H9 (cell line): ENCODE results near the gene TM9SF4. TPM values are rescaled to one million over a fixed set of nuclear protein-coding genes. Genes with fewer than 3 reads are reported as not detected.

Experiments
- DNase-seq: peaks from one replicate; pipeline ENCODE4 v3.0.0-alpha.2; 2017
- H2AFZ ChIP-seq: one replicate; pipeline ENCODE4 v1.6.1; 2013; ENCODE audit warnings: mild to moderate bottlenecking, low read length, control low read depth, moderate library complexity
- H2AK5ac ChIP-seq: 2 replicates; pipeline ENCODE4 v1.6.1; 2013; ENCODE audit warnings: low read length, control low read depth, mixed read lengths; ENCODE audit not compliant: insufficient read length
- H2BK120ac ChIP-seq: one replicate; pipeline ENCODE4 v1.6.1; 2013; ENCODE audit warnings: low read depth, mild to moderate bottlenecking, low read length, control low read depth, inconsistent platforms; ENCODE audit not compliant: poor library complexity, severe bottlenecking
- H2BK12ac ChIP-seq: 2 replicates; pipeline ENCODE4 v1.6.1; 2013; ENCODE audit warnings: low read length, control low read depth, mixed read lengths, low read depth; ENCODE audit not compliant: insufficient read length
- H2BK15ac ChIP-seq: 2 replicates; pipeline ENCODE4 v1.6.1; 2013; ENCODE audit warnings: low read depth, low read length, control low read depth
- H2BK20ac ChIP-seq: one replicate; pipeline ENCODE4 v1.6.1; 2013; ENCODE audit warnings: low read depth, mild to moderate bottlenecking, low read length, control low read depth, inconsistent platforms; ENCODE audit not compliant: poor library complexity, severe bottlenecking
- H2BK5ac ChIP-seq: 2 replicates; pipeline ENCODE4 v1.6.1; 2013; ENCODE audit warnings: low read length, control low read depth, mixed read lengths; ENCODE audit not compliant: insufficient read length
- H3K14ac ChIP-seq: 2 replicates; pipeline ENCODE4 v1.6.1; 2013; ENCODE audit warnings: low read length, control low read depth; ENCODE audit not compliant: insufficient read depth
- H3K18ac ChIP-seq: 2 replicates; pipeline ENCODE4 v1.6.1; 2013; ENCODE audit warnings: low read depth, mild to moderate bottlenecking, mixed read lengths, low read length, control low read depth; ENCODE audit not compliant: insufficient read length
- H3K23ac ChIP-seq: 2 replicates; pipeline ENCODE4 v1.6.1; 2013; ENCODE audit warnings: low read length, control low read depth, mixed read lengths, low read depth; ENCODE audit not compliant: insufficient read length
- H3K23me2 ChIP-seq: 2 replicates; pipeline ENCODE4 v1.6.1; 2013; ENCODE audit warnings: low read depth, mild to moderate bottlenecking, mixed read lengths, low read length, control low read depth; ENCODE audit not compliant: insufficient read length, poor library complexity, severe bottlenecking
- H3K27ac ChIP-seq: 2 replicates; pipeline ENCODE4 v1.5.1; 2013; ENCODE audit warnings: low read length, control low read depth, mixed read lengths, low read depth; ENCODE audit not compliant: insufficient read length
- H3K27me3 ChIP-seq: 2 replicates; pipeline ENCODE4 v1.6.1; 2013; ENCODE audit warnings: low read length, control low read depth, inconsistent platforms; ENCODE audit not compliant: insufficient read depth
- H3K4ac ChIP-seq: 2 replicates; pipeline ENCODE4 v1.6.1; 2013; ENCODE audit warnings: low read depth, mild to moderate bottlenecking, control low read depth, inconsistent platforms, low read length, moderate library complexity
- H3K4me1 ChIP-seq: 2 replicates; pipeline ENCODE4 v1.6.1; 2013; ENCODE audit warnings: low read length, control low read depth, inconsistent platforms; ENCODE audit not compliant: insufficient read depth
- H3K4me2 ChIP-seq: 2 replicates; pipeline ENCODE4 v1.6.1; 2013; ENCODE audit warnings: low read length, control low read depth, mixed read lengths; ENCODE audit not compliant: insufficient read length, insufficient read depth
- H3K56ac ChIP-seq: 2 replicates; pipeline ENCODE4 v1.6.1; 2013; ENCODE audit warnings: low read depth, mild to moderate bottlenecking, mixed read lengths, low read length, control low read depth; ENCODE audit not compliant: insufficient read length
- H3K79me1 ChIP-seq: 2 replicates; pipeline ENCODE4 v1.6.1; 2013; ENCODE audit warnings: low read depth, mild to moderate bottlenecking, moderate library complexity, low read length, control low read depth, inconsistent platforms; ENCODE audit not compliant: insufficient read depth, poor library complexity, severe bottlenecking
- H3K79me2 ChIP-seq: 2 replicates; pipeline ENCODE4 v1.6.1; 2013; ENCODE audit warnings: low read length, control low read depth, inconsistent platforms; ENCODE audit not compliant: insufficient read depth
- H3K9ac ChIP-seq: 2 replicates; pipeline ENCODE4 v1.6.1; 2013; ENCODE audit warnings: low read length, control low read depth, mixed read lengths; ENCODE audit not compliant: insufficient read length; ENCODE audit errors: extremely low read depth
- H3K9me3 ChIP-seq: one replicate; pipeline ENCODE4 v1.6.1; 2013; ENCODE audit warnings: low read depth, low read length, inconsistent platforms; ENCODE audit not compliant: control insufficient read depth
- H3T11ph ChIP-seq: one replicate; pipeline ENCODE4 v1.6.1; 2013; ENCODE audit warnings: mild to moderate bottlenecking, low read length, control low read depth, inconsistent platforms
- H4K20me1 ChIP-seq: one replicate; pipeline ENCODE4 v1.6.1; 2013; ENCODE audit not compliant: control insufficient read depth, insufficient read length, insufficient read depth
- H4K5ac ChIP-seq: 2 replicates; pipeline ENCODE4 v1.6.1; 2013; ENCODE audit warnings: low read depth, mild to moderate bottlenecking, mixed read lengths, low read length, control low read depth; ENCODE audit not compliant: insufficient read length
- H4K8ac ChIP-seq: replicated peaks from 2 replicates; pipeline ENCODE4 v1.6.1; 2013; ENCODE audit warnings: low read length, control low read depth, mixed read lengths, low read depth; ENCODE audit not compliant: insufficient read length
- H4K91ac ChIP-seq: 2 replicates; pipeline ENCODE4 v1.6.1; 2013; ENCODE audit warnings: low read depth, mild to moderate bottlenecking, moderate library complexity, mixed read lengths, low read length, control low read depth; ENCODE audit not compliant: insufficient read length
- H3K27ac Mint-ChIP-seq, 3 experiments: 2 replicates in 2 of 3; 3 replicates in 1 of 3; pipeline ENCODE4 v1.8.0; 2020 to 2021; ENCODE audit warnings: mixed read lengths in 3 of 3, mild to moderate bottlenecking in 1 of 3, moderate library complexity in 1 of 3
- H3K27me3 Mint-ChIP-seq: 2 replicates; pipeline ENCODE4 v1.8.0; 2021; ENCODE audit warnings: low read depth, mild to moderate bottlenecking, moderate library complexity, mixed read lengths
- H3K36me3 Mint-ChIP-seq, 3 experiments: 2 replicates in 2 of 3; 3 replicates in 1 of 3; pipeline ENCODE4 v1.8.0; 2020 to 2021; ENCODE audit warnings: low read depth in 3 of 3, mixed read lengths in 3 of 3; ENCODE audit not compliant: insufficient read depth in 1 of 3
- H3K4me1 Mint-ChIP-seq, 2 experiments: 2 replicates each; pipeline ENCODE4 v1.8.0; 2020; ENCODE audit warnings: mixed read lengths in 2 of 2
- H3K4me3 Mint-ChIP-seq, 2 experiments: 2 replicates in 1 of 2; 3 replicates in 1 of 2; pipeline ENCODE4 v1.8.0; 2020 to 2021; ENCODE audit warnings: mild to moderate bottlenecking in 2 of 2, mixed read lengths in 2 of 2, moderate library complexity in 1 of 2
- H3K9me3 Mint-ChIP-seq, 2 experiments: 2 replicates in 1 of 2; 3 replicates in 1 of 2; pipeline ENCODE4 v1.8.0; 2020; ENCODE audit warnings: mild to moderate bottlenecking in 2 of 2, mixed read lengths in 2 of 2, moderate library complexity in 1 of 2
- CTCF ChIP-seq: fragments of 200-600 bp; sonication (generic); conservative IDR thresholded peaks from 3 replicates; pipeline ENCODE4 v1.8.0; 2021; ENCODE audit warnings: antibody characterized with exemption, mild to moderate bottlenecking
- WGBS: extraction: QIAGEN DNeasy Blood & Tissue Kit; methylation state at CpG from one replicate; pipeline ENCODE4 v1.1.7; 2013; ENCODE audit warnings: missing lambda C conversion rate, low lambda C conversion rate, mixed read lengths; ENCODE audit not compliant: insufficient read length; ENCODE audit errors: extremely low coverage; 5-methylcytosine and 5-hydroxymethylcytosine counted together
- total RNA-seq: library from RNA; stranded (reverse); gene quantifications from 2 replicates; pipeline ENCODE4 v1.2.1, GENCODE V29; 2021

The TM9SF4 gene
- total RNA-seq, 1 experiment from 2014 or later, result 62.3 TPM

DNA sequence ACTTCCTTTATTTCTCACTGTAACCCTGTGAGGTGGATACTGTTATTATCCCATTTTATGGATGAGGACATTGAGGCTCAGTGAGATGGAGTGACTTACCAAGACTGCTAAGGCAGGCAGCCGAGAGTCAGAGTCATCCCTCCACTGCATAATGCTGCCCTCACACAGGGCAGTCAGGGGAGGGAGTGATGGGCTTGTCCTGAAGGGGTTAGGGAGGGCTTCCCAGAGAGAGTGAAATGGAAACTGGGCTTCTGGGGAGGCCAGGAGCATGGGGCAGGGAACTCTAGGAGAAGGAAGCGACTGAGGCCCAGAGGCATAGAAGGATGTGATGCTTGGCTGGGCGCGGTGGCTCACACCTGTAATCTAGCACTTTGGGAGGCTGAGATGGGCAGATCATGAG, 31.1 kb downstream of the TM9SF4 start:
- no peak overlapping the region for H2BK12ac ChIP-seq
- H2AK5ac ChIP-seq, result no peak overlapping the region
- no CpG with 5 or more reads among the region's 4 CpGs for WGBS
- no peaks in the 10 kb centered on the region for H3K23me2 ChIP-seq
- H3K4me1 ChIP-seq, result no peaks in the 10 kb centered on the region
- no peaks in the 10 kb centered on the region for H3K79me1 ChIP-seq
- Mint-ChIP-seq H3K4me1 (no peaks in the 10 kb centered on the region), H3K36me3 (peaks cover 45 to 87% (median 71%) of the 10 kb centered on the region in 3 experiments; a peak in 6 of 7 replicates), H3K27ac (no peak overlapping the region; a peak in 1 of 7 replicates), H3K4me3 (no peak overlapping the region; a peak in 1 of 5 replicates), H3K27me3 (no peaks in the 10 kb centered on the region), H3K9me3 (no peaks in the 10 kb centered on the region)
- H3K9ac ChIP-seq, result no peak overlapping the region
- H3K27me3 ChIP-seq, result no peaks in the 10 kb centered on the region
- H2BK120ac ChIP-seq, result no peak overlapping the region
- H4K20me1 ChIP-seq, result no peaks in the 10 kb centered on the region
- no peak overlapping the region for H3T11ph ChIP-seq
- H3K4ac ChIP-seq, result no peak overlapping the region
- H3K18ac ChIP-seq, result no peak overlapping the region
- H2AFZ ChIP-seq, result no peak overlapping the region
- no peak overlapping the region for H3K56ac ChIP-seq
- H3K27ac ChIP-seq, result no peak overlapping the region
- no peak overlapping the region for H3K23ac ChIP-seq
- no peak overlapping the region for H3K4me2 ChIP-seq
- no peak overlapping the region for H4K5ac ChIP-seq
- no peak for DNase-seq
- H4K8ac ChIP-seq, result no peak overlapping the region
- H3K79me2 ChIP-seq, result no peaks in the 10 kb centered on the region
- H3K14ac ChIP-seq, result no peak overlapping the region
- H3K9me3 ChIP-seq, result no peaks in the 10 kb centered on the region
- H2BK15ac ChIP-seq, result no peak overlapping the region
- H4K91ac ChIP-seq, result no peak overlapping the region
- no peak for TF ChIP-seq CTCF
- no peak overlapping the region for H2BK5ac ChIP-seq
- H2BK20ac ChIP-seq, result no peak overlapping the region
